Dendritic cell treated with granulocyte-macrophage colony-stimulating factor and Interleukin-4, amounts not matched to agents 40 ng/mL and 50 ng/mL, for 4 days (primary cell): ENCODE measurements around the gene DNAJC13.
A peak's percentile ranks its signal among the peaks of the same experiment; 100 is the strongest.

Experiments
- H3K27ac Mint-ChIP-seq: one replicate; pipeline ENCODE4 v1.8.0; 2022; ENCODE audit warnings: mild to moderate bottlenecking, mixed read lengths
- H3K27me3 Mint-ChIP-seq: one replicate; pipeline ENCODE4 v1.8.0; 2022; ENCODE audit warnings: mild to moderate bottlenecking, mixed read lengths
- H3K36me3 Mint-ChIP-seq: one replicate; pipeline ENCODE4 v1.8.0; 2022; ENCODE audit warnings: low read depth, mixed read lengths
- H3K4me1 Mint-ChIP-seq: one replicate; pipeline ENCODE4 v1.8.0; 2022; ENCODE audit warnings: low read depth, mixed read lengths
- H3K4me3 Mint-ChIP-seq: one replicate; pipeline ENCODE4 v1.8.0; 2022; ENCODE audit warnings: mild to moderate bottlenecking, moderate library complexity, mixed read lengths
- H3K9me3 Mint-ChIP-seq: one replicate; pipeline ENCODE4 v1.8.0; 2022; ENCODE audit warnings: mixed read lengths
- intact Hi-C: fragments of 100-400 bp; cut with micrococcal nuclease; formaldehyde crosslinking; loops from one replicate; pipeline ENCODE4 v1.15.0; 2022

The DNAJC13 gene

DNA sequence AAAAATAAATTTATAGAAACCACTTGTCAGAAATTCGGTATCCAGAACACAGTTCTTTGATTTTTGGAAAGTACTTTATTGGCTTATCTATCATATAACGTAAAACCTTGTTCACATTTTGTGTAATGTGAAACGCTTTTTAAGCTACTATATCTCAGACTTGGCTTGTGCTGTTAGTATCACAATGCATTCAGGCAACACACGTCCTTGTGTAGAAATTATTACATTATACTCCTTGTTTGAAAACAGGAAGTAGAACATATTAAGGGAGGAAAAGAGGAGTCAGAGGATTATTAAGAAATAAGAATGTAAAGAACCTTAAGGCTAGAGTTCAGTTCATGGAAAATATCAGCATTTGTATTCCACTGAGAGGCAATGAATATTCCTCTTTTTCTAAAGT is 1.6 kb downstream of the DNAJC13 start:
- Mint-ChIP-seq H3K9me3 (no peaks in the 10 kb centered on the region), H3K36me3 (peaks cover 45% of the 10 kb centered on the region), H3K4me3 (peak overlapping the region; percentile 98), H3K4me1 (peaks cover 22% of the 10 kb centered on the region), H3K27ac (peak overlapping the region; percentile 92), H3K27me3 (no peaks in the 10 kb centered on the region)
- intact Hi-C loops, result loop anchor here (5.0 kb wide), 3 partner anchors 303 to 1153 kb away; partner anchors contain the start of genes CDV3 and NPHP3

- no peaks in the 10 kb centered on the region for H3K9me3 Mint-ChIP-seq
- H3K4me3 Mint-ChIP-seq, result no peak overlapping the region
- H3K4me1 Mint-ChIP-seq, result peaks cover 34% of the 10 kb centered on the region
- H3K27ac Mint-ChIP-seq, result no peak overlapping the region
- intact Hi-C loops, result no loop called here
- peaks cover 64% of the 10 kb centered on the region for H3K36me3 Mint-ChIP-seq
- H3K27me3 Mint-ChIP-seq, result no peaks in the 10 kb centered on the region
Observed at GRCh38 chr3:132421832-132422231, 4.5 kb downstream of the DNAJC13 start.

DNA sequence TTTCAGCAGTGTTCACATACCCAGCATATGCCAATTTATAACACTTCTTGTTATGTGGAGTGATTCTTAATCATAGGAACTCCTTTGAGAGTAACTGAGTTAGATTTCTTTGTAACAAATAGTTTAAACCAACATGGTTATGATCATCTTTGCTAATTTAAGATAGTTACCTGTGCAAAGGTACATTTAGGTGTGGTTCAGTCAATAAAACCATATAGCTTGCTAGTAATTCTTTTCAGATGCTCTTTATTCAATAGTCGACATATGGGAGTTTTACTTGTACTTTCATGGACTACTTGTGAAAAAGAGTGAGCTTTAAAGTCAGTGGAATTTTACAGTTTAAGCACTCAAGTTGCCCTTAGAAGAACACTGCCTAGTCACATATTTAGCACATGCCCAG is 5.2 kb downstream of the DNAJC13 start:
- Mint-ChIP-seq H3K4me1 (peaks cover 34% of the 10 kb centered on the region), H3K36me3 (peaks cover 59% of the 10 kb centered on the region), H3K9me3 (no peaks in the 10 kb centered on the region), H3K4me3 (no peak overlapping the region), H3K27ac (no peak overlapping the region), H3K27me3 (no peaks in the 10 kb centered on the region)
- intact Hi-C loops, result no loop called here

DNA sequence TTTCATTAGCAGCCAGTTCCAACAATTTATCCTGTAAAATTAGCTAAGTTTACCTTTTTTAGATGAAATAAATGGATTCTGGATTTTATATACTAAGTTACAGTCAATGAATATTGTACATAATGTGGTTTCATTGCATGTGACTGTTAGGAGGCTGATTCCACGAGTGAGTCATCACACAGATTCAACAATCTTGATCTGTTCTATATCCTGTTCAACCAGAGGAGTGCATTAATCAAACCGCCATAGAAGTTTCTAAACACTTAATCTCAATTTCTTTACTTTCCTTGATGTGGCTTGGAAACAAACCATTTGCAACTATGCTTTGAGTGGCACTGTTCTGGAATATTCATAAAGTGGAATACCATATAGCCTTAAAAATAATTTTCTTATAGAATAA is 15.3 kb downstream of the DNAJC13 start:
- Mint-ChIP-seq H3K27me3 (no peaks in the 10 kb centered on the region), H3K4me3 (no peak overlapping the region), H3K4me1 (peaks cover 37% of the 10 kb centered on the region), H3K9me3 (no peaks in the 10 kb centered on the region), H3K27ac (no peak overlapping the region), H3K36me3 (peaks cover 38% of the 10 kb centered on the region)
- intact Hi-C loops, result no loop called here

GRCh38 chr3:132433121-132433520 is 15.8 kb downstream of the DNAJC13 start:
- H3K4me3 Mint-ChIP-seq, result no peak overlapping the region
- intact Hi-C loops, result no loop called here
- H3K9me3 Mint-ChIP-seq, result no peaks in the 10 kb centered on the region
- H3K27me3 Mint-ChIP-seq, result no peaks in the 10 kb centered on the region
- H3K27ac Mint-ChIP-seq, result no peak overlapping the region
- peaks cover 38% of the 10 kb centered on the region for H3K36me3 Mint-ChIP-seq
- peaks cover 37% of the 10 kb centered on the region for H3K4me1 Mint-ChIP-seq

GRCh38 chr3:132435224-132435910 is 18.1 kb downstream of the DNAJC13 start:
- peaks cover 42% of the 10 kb centered on the region for H3K4me1 Mint-ChIP-seq
- intact Hi-C loops, result no loop called here
- H3K27ac Mint-ChIP-seq, result peak overlapping the region; percentile 86
- H3K27me3 Mint-ChIP-seq, result no peaks in the 10 kb centered on the region
- no peak overlapping the region for H3K4me3 Mint-ChIP-seq
- H3K9me3 Mint-ChIP-seq, result no peaks in the 10 kb centered on the region
- peaks cover 44% of the 10 kb centered on the region for H3K36me3 Mint-ChIP-seq

DNA sequence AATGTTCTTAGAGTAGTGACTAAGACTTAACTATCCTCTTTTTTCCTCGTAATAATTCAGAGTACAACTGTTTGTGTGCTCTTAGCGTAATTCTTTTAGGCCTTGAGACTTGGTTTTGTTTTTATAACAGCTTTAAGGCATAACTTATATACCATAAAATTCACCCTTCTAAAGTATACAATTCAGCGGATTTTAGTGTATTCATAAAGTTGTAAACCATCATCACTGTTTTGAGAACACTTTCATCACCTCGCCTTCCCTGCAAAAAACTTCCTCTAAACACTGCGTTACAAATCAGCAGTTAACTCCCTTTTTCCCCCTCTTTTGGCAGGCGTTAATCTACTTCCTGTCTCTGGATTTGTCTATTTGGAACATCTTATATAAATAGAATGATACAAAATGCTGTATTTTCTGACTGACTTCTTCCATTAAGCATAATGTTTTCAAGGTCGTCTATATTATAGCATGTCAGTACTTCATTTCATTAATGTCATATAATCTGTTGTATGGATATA is 18.7 kb downstream of the DNAJC13 start:
- intact Hi-C loops, result no loop called here
- Mint-ChIP-seq H3K9me3 (no peaks in the 10 kb centered on the region), H3K4me3 (no peak overlapping the region), H3K4me1 (peaks cover 39% of the 10 kb centered on the region), H3K27me3 (no peaks in the 10 kb centered on the region), H3K36me3 (peaks cover 41% of the 10 kb centered on the region), H3K27ac (peak overlapping the region; percentile 70)

DNA sequence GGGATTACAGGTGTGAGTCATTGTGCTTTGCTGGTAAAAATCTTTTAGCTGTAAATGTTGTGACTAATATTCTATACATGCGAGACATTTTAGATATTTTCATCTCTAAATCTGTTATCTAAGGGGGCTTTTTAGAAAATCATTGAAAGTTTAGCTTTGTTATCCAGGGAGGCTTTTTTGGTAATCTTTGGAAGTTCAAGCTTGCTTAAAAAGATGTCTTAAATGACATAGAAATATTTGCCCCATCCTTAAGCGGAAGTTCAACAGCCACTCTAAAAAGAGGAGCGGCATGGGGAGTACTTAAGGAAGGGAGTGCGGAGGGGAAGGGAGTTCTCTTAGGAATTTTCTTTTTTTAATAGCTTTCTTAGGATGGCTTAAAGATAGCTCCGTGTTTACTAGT is 26.1 kb downstream of the DNAJC13 start:
- H3K27ac Mint-ChIP-seq, result no peak overlapping the region
- H3K9me3 Mint-ChIP-seq, result no peaks in the 10 kb centered on the region
- peaks cover 23% of the 10 kb centered on the region for H3K4me1 Mint-ChIP-seq
- no peaks in the 10 kb centered on the region for H3K27me3 Mint-ChIP-seq
- H3K36me3 Mint-ChIP-seq, result peaks cover 29% of the 10 kb centered on the region
- no peak overlapping the region for H3K4me3 Mint-ChIP-seq
- intact Hi-C loops, result no loop called here

GRCh38 chr3:132444383-132444782 is 27.1 kb downstream of the DNAJC13 start:
- peaks cover 31% of the 10 kb centered on the region for H3K36me3 Mint-ChIP-seq
- no peaks in the 10 kb centered on the region for H3K9me3 Mint-ChIP-seq
- H3K4me3 Mint-ChIP-seq, result no peak overlapping the region
- peaks cover 19% of the 10 kb centered on the region for H3K4me1 Mint-ChIP-seq
- H3K27ac Mint-ChIP-seq, result peak overlapping the region; percentile 53
- intact Hi-C loops, result no loop called here
- no peaks in the 10 kb centered on the region for H3K27me3 Mint-ChIP-seq

- H3K4me1 Mint-ChIP-seq, result peaks cover 14% of the 10 kb centered on the region
- intact Hi-C loops, result no loop called here
- H3K36me3 Mint-ChIP-seq, result peaks cover 27% of the 10 kb centered on the region
- H3K27ac Mint-ChIP-seq, result no peak overlapping the region
- H3K9me3 Mint-ChIP-seq, result no peaks in the 10 kb centered on the region
- H3K27me3 Mint-ChIP-seq, result no peaks in the 10 kb centered on the region
- H3K4me3 Mint-ChIP-seq, result no peak overlapping the region
Observed at GRCh38 chr3:132445817-132446216, 28.5 kb downstream of the DNAJC13 start.

DNA sequence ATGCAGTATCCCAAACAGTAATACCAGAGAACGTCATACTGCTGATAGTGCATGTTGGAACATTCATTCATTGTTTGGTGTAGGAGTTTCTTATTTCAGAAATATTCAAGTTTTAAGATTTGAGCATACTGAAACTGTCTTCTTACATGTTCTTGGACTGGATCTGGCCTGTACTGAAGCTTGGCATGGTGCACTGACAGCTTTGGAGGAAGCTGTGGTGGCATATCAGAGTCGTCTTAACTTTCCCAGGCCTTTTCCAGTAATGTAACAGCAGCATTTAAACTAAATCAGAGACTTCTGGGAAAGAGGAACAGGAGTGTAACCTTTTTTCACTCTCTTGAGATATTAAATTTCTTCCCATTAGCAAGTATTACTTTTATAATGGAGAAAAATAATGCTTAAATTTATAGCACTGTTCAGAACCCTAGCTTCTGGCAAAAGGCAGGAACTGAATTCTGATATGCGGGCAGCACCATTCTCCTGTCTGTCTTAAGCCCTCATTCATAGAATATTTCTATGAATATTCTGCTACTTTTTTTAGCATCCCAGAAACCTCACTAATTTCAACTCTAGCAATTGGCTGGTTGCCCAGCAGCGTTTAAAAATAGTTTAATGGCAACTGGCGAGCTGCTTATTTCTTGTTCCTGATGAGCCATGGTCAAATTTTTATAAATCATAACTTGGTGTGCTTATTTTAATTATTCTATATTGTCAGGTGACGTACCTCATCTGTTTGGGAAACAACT is 31.1 kb downstream of the DNAJC13 start:
- intact Hi-C loops, result no loop called here
- Mint-ChIP-seq H3K4me1 (peaks cover 14% of the 10 kb centered on the region), H3K27me3 (no peaks in the 10 kb centered on the region), H3K36me3 (peaks cover 38% of the 10 kb centered on the region), H3K27ac (peak overlapping the region; percentile 11), H3K9me3 (no peaks in the 10 kb centered on the region), H3K4me3 (no peak overlapping the region)

DNA sequence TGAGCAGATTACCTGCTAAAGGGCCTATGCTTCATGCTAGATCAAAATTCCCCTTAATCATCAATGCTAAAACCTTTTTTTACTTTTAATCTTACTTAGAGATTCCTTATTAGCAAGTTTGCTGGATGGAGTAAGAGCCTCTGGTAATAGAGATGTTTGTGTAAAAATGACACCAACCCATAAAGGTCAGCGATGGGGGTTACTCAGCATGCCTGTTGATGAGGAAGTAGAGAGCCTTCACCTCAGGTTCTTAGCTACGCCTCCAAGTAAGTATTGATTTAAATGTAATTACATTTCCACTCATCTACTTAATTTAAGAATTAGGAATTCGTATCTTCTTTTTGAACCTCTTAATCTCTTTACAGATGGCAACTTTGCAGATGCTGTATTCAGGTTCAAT is 38.8 kb downstream of the DNAJC13 start:
- peaks cover 5% of the 10 kb centered on the region for H3K4me1 Mint-ChIP-seq
- H3K27me3 Mint-ChIP-seq, result no peaks in the 10 kb centered on the region
- H3K36me3 Mint-ChIP-seq, result peaks cover 81% of the 10 kb centered on the region
- intact Hi-C loops, result loop anchor here (5.0 kb wide), 1 partner anchor 46 kb away; no protein-coding TSS in a partner anchor
- no peak overlapping the region for H3K4me3 Mint-ChIP-seq
- no peak overlapping the region for H3K27ac Mint-ChIP-seq
- no peaks in the 10 kb centered on the region for H3K9me3 Mint-ChIP-seq

GRCh38 chr3:132456571-132456970 is 39.3 kb downstream of the DNAJC13 start:
- Mint-ChIP-seq H3K27ac (no peak overlapping the region), H3K4me3 (no peak overlapping the region), H3K9me3 (no peaks in the 10 kb centered on the region), H3K36me3 (peaks cover 83% of the 10 kb centered on the region), H3K4me1 (peaks cover 5% of the 10 kb centered on the region), H3K27me3 (no peaks in the 10 kb centered on the region)
- intact Hi-C loops, result loop anchor here (5.0 kb wide), 1 partner anchor 46 kb away; no protein-coding TSS in a partner anchor

DNA sequence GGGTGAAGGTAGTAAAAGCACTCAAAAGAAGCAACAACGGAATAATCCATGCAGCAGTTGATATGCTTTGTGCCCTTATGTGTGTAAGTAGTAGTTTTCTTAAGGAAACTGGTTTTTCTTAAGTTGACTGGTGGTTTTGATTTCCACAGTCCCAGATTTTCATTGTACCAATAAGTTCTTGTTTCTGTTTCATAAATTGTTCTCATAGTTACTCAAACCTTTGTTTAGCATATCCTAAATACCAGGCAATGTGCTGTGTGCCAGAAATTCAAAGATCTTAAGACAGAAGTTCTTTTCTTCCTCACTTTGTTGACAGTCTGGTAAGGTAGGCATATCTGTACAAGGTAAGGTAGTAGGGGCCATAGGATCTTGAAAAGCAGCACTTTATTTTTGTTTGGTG is 40.0 kb downstream of the DNAJC13 start:
- intact Hi-C loops, result loop anchor here (5.0 kb wide), 1 partner anchor 45 kb away; no protein-coding TSS in a partner anchor
- peaks cover 83% of the 10 kb centered on the region for H3K36me3 Mint-ChIP-seq

More for the DNA sequence above, 40.0 kb downstream of the DNAJC13 start:
- Mint-ChIP-seq H3K4me3 (no peak overlapping the region), H3K27ac (no peak overlapping the region), H3K4me1 (peaks cover 5% of the 10 kb centered on the region), H3K27me3 (no peaks in the 10 kb centered on the region), H3K9me3 (no peaks in the 10 kb centered on the region)
